ENCODE measurements around the gene RRP15. TPM values are rescaled to one million over a fixed set of nuclear protein-coding genes. Genes with fewer than 3 reads are reported as not detected.

RRP15 gene
- total RNA-seq, 1 experiment from 2014 or later: 25.5 TPM

- TF ChIP-seq, protein P1, sequence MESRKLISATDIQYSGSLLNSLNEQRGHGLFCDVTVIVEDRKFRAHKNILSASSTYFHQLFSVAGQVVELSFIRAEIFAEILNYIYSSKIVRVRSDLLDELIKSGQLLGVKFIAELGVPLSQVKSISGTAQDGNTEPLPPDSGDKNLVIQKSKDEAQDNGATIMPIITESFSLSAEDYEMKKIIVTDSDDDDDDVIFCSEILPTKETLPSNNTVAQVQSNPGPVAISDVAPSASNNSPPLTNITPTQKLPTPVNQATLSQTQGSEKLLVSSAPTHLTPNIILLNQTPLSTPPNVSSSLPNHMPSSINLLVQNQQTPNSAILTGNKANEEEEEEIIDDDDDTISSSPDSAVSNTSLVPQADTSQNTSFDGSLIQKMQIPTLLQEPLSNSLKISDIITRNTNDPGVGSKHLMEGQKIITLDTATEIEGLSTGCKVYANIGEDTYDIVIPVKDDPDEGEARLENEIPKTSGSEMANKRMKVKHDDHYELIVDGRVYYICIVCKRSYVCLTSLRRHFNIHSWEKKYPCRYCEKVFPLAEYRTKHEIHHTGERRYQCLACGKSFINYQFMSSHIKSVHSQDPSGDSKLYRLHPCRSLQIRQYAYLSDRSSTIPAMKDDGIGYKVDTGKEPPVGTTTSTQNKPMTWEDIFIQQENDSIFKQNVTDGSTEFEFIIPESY (IDR thresholded peaks at IDR 0.05; ENCODE audit: extremely low read depth, insufficient replicate concordance, low read length): no peak
- TF ChIP-seq CEBPB (IDR thresholded peaks at IDR 0.05; ENCODE audit: low read depth) (no peak), MAX (IDR thresholded peaks at IDR 0.05) (no peak), ZNF274 (IDR thresholded peaks at IDR 0.05; ENCODE audit: low read depth, low read length) (no peak), EZH2phosphoT487 (IDR thresholded peaks at IDR 0.05; ENCODE audit: borderline replicate concordance) (no peak), CBX3 (IDR thresholded peaks at IDR 0.05; ENCODE audit: low read depth) (no peak), ZFX (IDR thresholded peaks at IDR 0.05) (no peak)
- TF ChIP-seq, protein P2, sequence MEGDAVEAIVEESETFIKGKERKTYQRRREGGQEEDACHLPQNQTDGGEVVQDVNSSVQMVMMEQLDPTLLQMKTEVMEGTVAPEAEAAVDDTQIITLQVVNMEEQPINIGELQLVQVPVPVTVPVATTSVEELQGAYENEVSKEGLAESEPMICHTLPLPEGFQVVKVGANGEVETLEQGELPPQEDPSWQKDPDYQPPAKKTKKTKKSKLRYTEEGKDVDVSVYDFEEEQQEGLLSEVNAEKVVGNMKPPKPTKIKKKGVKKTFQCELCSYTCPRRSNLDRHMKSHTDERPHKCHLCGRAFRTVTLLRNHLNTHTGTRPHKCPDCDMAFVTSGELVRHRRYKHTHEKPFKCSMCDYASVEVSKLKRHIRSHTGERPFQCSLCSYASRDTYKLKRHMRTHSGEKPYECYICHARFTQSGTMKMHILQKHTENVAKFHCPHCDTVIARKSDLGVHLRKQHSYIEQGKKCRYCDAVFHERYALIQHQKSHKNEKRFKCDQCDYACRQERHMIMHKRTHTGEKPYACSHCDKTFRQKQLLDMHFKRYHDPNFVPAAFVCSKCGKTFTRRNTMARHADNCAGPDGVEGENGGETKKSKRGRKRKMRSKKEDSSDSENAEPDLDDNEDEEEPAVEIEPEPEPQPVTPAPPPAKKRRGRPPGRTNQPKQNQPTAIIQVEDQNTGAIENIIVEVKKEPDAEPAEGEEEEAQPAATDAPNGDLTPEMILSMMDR (IDR thresholded peaks at IDR 0.05 in 2 of 3, conservative IDR thresholded peaks at IDR 0.05 in 1 of 3; ENCODE audit: borderline replicate concordance in 1 of 3, insufficient read depth in 1 of 3, low read depth in 2 of 3, low read length in 2 of 3): no peak
Observed at GRCh38 chr1:218322762-218323161, 37.7 kb downstream of the RRP15 start (continued).

DNA sequence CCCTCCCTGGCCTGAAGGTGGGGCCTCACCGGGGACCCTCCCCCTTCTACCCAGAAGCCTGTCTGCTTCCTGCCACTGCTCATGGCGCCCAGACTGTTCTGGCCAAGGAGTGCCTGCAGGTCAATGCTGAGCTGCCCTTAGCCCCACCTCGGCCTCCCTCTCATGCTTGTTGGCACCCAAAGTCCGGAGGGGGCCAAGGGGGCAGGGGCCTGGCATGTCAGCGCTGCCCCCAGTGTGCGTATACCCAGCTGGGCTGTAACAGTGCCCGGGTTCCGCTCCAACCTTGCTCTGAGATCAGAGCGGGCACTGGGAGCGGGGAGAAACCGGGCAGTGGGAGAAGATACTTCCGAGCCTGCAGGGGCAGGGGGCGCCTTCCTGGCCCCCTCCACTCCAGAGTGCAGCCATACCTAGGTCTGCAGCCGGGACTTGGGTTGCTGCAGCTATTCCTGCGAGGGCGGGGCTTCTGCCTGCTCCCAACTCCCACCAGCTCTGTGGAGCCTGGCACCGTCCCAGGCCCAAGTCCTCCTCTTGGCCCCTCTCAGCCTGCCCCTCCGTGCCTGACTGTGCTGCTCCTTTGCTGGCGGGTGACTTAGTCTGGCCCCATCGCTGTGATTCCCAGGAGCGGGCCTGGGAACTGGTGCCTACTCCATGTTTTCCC, 38.6 kb downstream of the RRP15 start:
- ChIA-PET RAD21 (ENCODE audit: low non-redundant PET in 1 of 2, low total read pairs in 2 of 2, uncharacterized antibody in 2 of 2, unreplicated experiment in 2 of 2) (no interaction called here), CTCF (no interaction called here), POLR2A (no interaction called here)
- Histone ChIP-seq H3K4me2 (ENCODE audit: low read length) (no peak overlapping the region), H3K9ac (ENCODE audit: low read length) (no peak overlapping the region), H4K20me1 (ENCODE audit: insufficient read depth) (0 out of 2 replicates have a peak, but pooled peaks cover 4% of the 10 kb centered on the region), H2AFZ (ENCODE audit: low read depth, low read length, poor library complexity, severe bottlenecking) (no peak overlapping the region), H3K4me3 (replicated peaks in 1 of 2; ENCODE audit: low read depth in 1 of 2, low read length in 2 of 2) (no peak overlapping the region), H3K27me3 (ENCODE audit: insufficient read depth, low read length) (no peaks in the 10 kb centered on the region), H3K27ac (ENCODE audit: low read depth, low read length) (no peak overlapping the region), H3K4me1 (ENCODE audit: control insufficient read depth in 1 of 2, insufficient read depth in 2 of 2, low read length in 2 of 2) (no peaks in the 10 kb centered on the region), H3K79me2 (ENCODE audit: insufficient read depth, low read length) (peaks cover 2% of the 10 kb centered on the region), H3K36me3 (ENCODE audit: control insufficient read depth in 1 of 2, insufficient read depth in 2 of 2, low read length in 2 of 2) (peaks cover 2 to 4% of the 10 kb centered on the region in 2 experiments; a peak in 1 of 4 replicates), H3K9me2 (ENCODE audit: insufficient read depth) (no peaks in the 10 kb centered on the region), H3K9me3 (ENCODE audit: control insufficient read depth in 1 of 2, insufficient read depth in 1 of 2, low read depth in 1 of 2, low read length in 2 of 2) (no peaks in the 10 kb centered on the region)
- intact Hi-C loops (cut with micrococcal nuclease): no loop called here
- BruUV-seq (replicated peaks): no TSS peak
- no peak for ATAC-seq
- TF ChIP-seq SP1 (IDR thresholded peaks at IDR 0.05; ENCODE audit: low read depth) (no peak), CEBPB (IDR thresholded peaks at IDR 0.05; ENCODE audit: low read depth) (no peak), POLR2AphosphoS5 (IDR thresholded peaks at IDR 0.05; ENCODE audit: low read depth, low read length) (no peak), SIN3A (IDR thresholded peaks at IDR 0.05; ENCODE audit: low read depth) (no peak), ZFX (IDR thresholded peaks at IDR 0.05) (no peak), EZH2phosphoT487 (IDR thresholded peaks at IDR 0.05; ENCODE audit: borderline replicate concordance) (no peak), SRF (IDR thresholded peaks at IDR 0.05; ENCODE audit: low read depth) (no peak), ZNF274 (IDR thresholded peaks at IDR 0.05; ENCODE audit: low read depth, low read length) (no peak)
- TF ChIP-seq, protein P3, sequence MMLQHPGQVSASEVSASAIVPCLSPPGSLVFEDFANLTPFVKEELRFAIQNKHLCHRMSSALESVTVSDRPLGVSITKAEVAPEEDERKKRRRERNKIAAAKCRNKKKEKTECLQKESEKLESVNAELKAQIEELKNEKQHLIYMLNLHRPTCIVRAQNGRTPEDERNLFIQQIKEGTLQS (IDR thresholded peaks at IDR 0.05): no peak
- TF ChIP-seq, protein P4, sequence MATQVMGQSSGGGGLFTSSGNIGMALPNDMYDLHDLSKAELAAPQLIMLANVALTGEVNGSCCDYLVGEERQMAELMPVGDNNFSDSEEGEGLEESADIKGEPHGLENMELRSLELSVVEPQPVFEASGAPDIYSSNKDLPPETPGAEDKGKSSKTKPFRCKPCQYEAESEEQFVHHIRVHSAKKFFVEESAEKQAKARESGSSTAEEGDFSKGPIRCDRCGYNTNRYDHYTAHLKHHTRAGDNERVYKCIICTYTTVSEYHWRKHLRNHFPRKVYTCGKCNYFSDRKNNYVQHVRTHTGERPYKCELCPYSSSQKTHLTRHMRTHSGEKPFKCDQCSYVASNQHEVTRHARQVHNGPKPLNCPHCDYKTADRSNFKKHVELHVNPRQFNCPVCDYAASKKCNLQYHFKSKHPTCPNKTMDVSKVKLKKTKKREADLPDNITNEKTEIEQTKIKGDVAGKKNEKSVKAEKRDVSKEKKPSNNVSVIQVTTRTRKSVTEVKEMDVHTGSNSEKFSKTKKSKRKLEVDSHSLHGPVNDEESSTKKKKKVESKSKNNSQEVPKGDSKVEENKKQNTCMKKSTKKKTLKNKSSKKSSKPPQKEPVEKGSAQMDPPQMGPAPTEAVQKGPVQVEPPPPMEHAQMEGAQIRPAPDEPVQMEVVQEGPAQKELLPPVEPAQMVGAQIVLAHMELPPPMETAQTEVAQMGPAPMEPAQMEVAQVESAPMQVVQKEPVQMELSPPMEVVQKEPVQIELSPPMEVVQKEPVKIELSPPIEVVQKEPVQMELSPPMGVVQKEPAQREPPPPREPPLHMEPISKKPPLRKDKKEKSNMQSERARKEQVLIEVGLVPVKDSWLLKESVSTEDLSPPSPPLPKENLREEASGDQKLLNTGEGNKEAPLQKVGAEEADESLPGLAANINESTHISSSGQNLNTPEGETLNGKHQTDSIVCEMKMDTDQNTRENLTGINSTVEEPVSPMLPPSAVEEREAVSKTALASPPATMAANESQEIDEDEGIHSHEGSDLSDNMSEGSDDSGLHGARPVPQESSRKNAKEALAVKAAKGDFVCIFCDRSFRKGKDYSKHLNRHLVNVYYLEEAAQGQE (IDR thresholded peaks at IDR 0.05; ENCODE audit: low read depth): no peak
- DNase-seq (ENCODE audit: low read depth, low spot score): no peak
